Common myeloid progenitor, CD34-positive (primary cell): ENCODE data around the gene RUNX1.

Experiments
- CTCF ChIA-PET: fragments of 350-600 bp; sonication (Branson Sonifier 250); formaldehyde crosslinking; loops from one replicate; lab custom pipeline; 2021; ENCODE audit warnings: antibody characterized with exemption; lab: Charles Lee
- POLR2A ChIA-PET: fragments of 350-600 bp; sonication (Branson Sonifier 250); formaldehyde crosslinking; loops from one replicate; lab custom pipeline; 2021; ENCODE audit warnings: antibody characterized with exemption; lab: Charles Lee
- DNase-seq, 3 donors: peaks; one replicate each; pipeline versions ENCODE4 v3.0.0 to v3.0.0-alpha.2; 2013
- H3K27ac ChIP-seq, 2 experiments: 1 replicate in 1 of 2; 2 replicates in 1 of 2; pipeline ENCODE4 v1.7.0; 2013; ENCODE audit warnings: inconsistent platforms in 2 of 2, low read length in 2 of 2, mild to moderate bottlenecking in 2 of 2, low read depth in 1 of 2, moderate library complexity in 1 of 2; ENCODE audit not compliant: severe bottlenecking in 2 of 2, insufficient read depth in 1 of 2, poor library complexity in 1 of 2
- H3K27me3 ChIP-seq, 5 experiments: replicated peaks in 2 of 5; 1 replicate in 3 of 5; 2 replicates in 2 of 5; pipeline versions ENCODE4 v1.6.1 to v1.7.0; 2013; ENCODE audit warnings: low read length in 4 of 5, mild to moderate bottlenecking in 2 of 5, moderate library complexity in 2 of 5, inconsistent platforms in 1 of 5; ENCODE audit not compliant: insufficient read depth in 5 of 5, control insufficient read depth in 4 of 5
- H3K36me3 ChIP-seq, 4 experiments: 1 replicate in 2 of 4; 2 replicates in 2 of 4; pipeline versions ENCODE4 v1.6.1 to v1.7.0; 2013; ENCODE audit warnings: low read length in 3 of 4, control low read depth in 1 of 4, mild to moderate bottlenecking in 1 of 4; ENCODE audit not compliant: control insufficient read depth in 4 of 4, insufficient read depth in 4 of 4
- H3K4me1 ChIP-seq, 4 experiments: 1 replicate in 3 of 4; 2 replicates in 1 of 4; pipeline versions ENCODE4 v1.6.1 to v1.7.1; 2013; ENCODE audit warnings: low read length in 3 of 4, mild to moderate bottlenecking in 3 of 4, control low read depth in 1 of 4, inconsistent platforms in 1 of 4, moderate library complexity in 1 of 4; ENCODE audit not compliant: control insufficient read depth in 4 of 4, insufficient read depth in 4 of 4; ENCODE audit errors: control extremely low read depth in 1 of 4
- H3K4me3 ChIP-seq, 7 experiments: 1 replicate in 4 of 7; 2 replicates in 3 of 7; pipeline versions ENCODE4 v1.5.1 to v1.7.0; 2013; ENCODE audit warnings: mild to moderate bottlenecking in 7 of 7, low read length in 6 of 7, moderate library complexity in 6 of 7, inconsistent platforms in 2 of 7, low read depth in 2 of 7, control low read depth in 1 of 7; ENCODE audit not compliant: insufficient read depth in 4 of 7, control insufficient read depth in 1 of 7; ENCODE audit errors: extremely low read depth in 1 of 7
- H3K9me3 ChIP-seq, 5 experiments: 1 replicate in 4 of 5; 2 replicates in 1 of 5; pipeline versions ENCODE4 v1.6.1 to v1.7.1; 2013; ENCODE audit warnings: low read length in 4 of 5, mild to moderate bottlenecking in 2 of 5, inconsistent platforms in 1 of 5, low read depth in 1 of 5, moderate library complexity in 1 of 5; ENCODE audit not compliant: control insufficient read depth in 4 of 5, insufficient read depth in 2 of 5; ENCODE audit errors: control extremely low read depth in 1 of 5
- WGBS: methylation state at CpG from one replicate; pipeline ENCODE4 v1.1.5; 2013; ENCODE audit not compliant: insufficient coverage; 5-methylcytosine and 5-hydroxymethylcytosine counted together

Gene RUNX1

DNA sequence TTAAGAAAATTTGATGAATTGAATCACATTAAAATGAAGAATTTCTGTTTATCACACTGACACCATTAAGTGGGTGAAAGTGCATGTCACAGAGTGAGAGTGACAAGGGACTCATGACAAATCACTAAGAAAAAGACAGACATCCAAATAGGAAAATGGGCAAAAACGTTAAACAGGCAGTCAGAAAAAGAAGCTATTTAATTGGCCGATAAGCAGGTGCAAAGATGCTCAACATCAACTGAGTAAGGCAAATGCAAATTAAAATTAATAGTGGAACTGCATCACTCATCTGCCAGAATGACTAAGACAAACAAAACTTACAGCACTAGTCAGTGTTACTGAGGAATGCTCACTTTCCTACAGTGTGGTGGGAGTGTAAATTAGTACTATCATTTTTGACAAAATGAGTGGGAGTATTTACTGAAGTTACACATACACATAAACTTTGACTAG, 39.2 kb upstream of the RUNX1 start:
- WGBS: 100% methylated on average over 2 of the region's 2 CpGs
- DNase-seq: no peak
- Histone ChIP-seq H3K27ac (no peak overlapping the region), H3K27me3 (no peaks in the 10 kb centered on the region), H3K36me3 (no peaks in the 10 kb centered on the region), H3K4me3 (no peak overlapping the region), H3K9me3 (no peaks in the 10 kb centered on the region), H3K4me1 (no peaks in the 10 kb centered on the region)
- CTCF ChIA-PET: interaction anchor here (1.3 kb wide), 1 partner anchor 15 kb away, joined by 3 read pairs; no protein-coding TSS in a partner anchor
- POLR2A ChIA-PET: no interaction called here

DNA sequence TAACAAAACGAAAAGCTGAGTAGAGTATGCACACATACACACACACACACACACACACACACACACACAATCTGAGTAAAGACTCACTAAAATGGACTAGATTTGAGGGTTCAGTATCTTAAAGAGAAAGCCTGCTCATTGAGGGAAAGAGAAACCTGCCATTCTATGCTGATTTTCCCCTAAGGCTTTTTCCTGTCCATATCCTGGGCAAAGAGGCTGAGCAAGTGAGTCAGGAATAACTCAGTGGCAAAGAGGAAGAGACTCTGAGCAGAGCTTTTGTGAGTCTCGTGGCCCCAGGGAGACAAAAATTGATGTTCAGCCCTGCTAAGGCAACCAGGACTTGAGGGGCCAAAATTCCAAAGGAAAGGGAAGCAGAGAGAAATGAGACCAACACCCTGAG, 37.3 kb upstream of the RUNX1 start:
- H3K27ac ChIP-seq: no peak overlapping the region
- DNase-seq: no peak
- H3K9me3 ChIP-seq: no peaks in the 10 kb centered on the region
- 94% methylated on average over 1 of the region's 2 CpGs for WGBS
- ChIA-PET POLR2A (interaction anchor here (0.6 kb wide), 1 partner anchor 89 kb away, joined by 3 read pairs; no protein-coding TSS in a partner anchor), CTCF (no interaction called here)
- no peak overlapping the region for H3K4me3 ChIP-seq
- H3K36me3 ChIP-seq: no peaks in the 10 kb centered on the region
- H3K27me3 ChIP-seq: no peaks in the 10 kb centered on the region
- H3K4me1 ChIP-seq: no peaks in the 10 kb centered on the region

DNA sequence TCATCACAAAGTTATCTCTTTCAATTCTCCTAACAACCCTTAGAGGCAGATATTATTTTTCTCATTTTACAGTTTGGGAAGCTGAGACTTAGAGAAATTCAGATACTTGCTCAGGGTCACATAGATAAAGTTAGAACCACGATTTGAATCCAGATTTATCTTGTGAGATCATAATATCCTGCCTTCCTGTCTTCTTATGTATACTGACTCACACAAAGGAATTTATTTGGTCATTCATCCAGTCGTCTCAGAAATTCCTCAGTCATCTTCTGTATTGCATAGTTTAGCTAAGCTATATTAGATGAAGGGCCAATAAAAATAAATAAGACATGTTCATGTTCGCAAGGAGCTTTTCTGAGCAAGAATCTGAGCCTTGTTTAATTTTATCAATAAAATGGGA, 35.8 kb upstream of the RUNX1 start:
- H3K36me3 ChIP-seq: no peaks in the 10 kb centered on the region
- CTCF ChIA-PET: no interaction called here
- WGBS: 89% methylated on average over 1 of the region's 3 CpGs
- no peak overlapping the region for H3K27ac ChIP-seq
- H3K27me3 ChIP-seq: no peaks in the 10 kb centered on the region
- no peaks in the 10 kb centered on the region for H3K9me3 ChIP-seq
- DNase-seq: no peak
- H3K4me3 ChIP-seq: no peak overlapping the region
- H3K4me1 ChIP-seq: no peaks in the 10 kb centered on the region
- POLR2A ChIA-PET: no interaction called here

DNA sequence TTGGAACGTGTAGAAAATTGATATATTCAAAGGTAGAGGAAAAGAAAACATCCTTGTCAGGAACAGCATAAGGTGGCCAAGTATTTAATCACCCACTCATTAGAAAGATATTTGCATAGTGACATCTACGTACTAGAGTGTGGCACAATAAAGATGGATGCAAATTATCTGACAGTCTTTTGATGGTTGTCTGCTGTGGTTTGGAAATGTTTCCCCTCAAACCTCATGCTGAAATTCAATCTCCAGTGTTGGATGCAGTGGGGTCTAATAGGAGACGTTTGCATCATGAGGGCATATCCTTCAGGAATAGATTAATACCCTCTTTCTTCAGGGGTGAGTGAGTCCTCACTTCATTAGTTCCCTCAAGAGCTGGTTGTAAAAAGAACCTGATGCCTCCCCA, 34.1 kb upstream of the RUNX1 start:
- ChIA-PET POLR2A (no interaction called here), CTCF (no interaction called here)
- Histone ChIP-seq H3K9me3 (no peaks in the 10 kb centered on the region), H3K4me1 (no peaks in the 10 kb centered on the region), H3K36me3 (no peaks in the 10 kb centered on the region), H3K4me3 (no peak overlapping the region), H3K27ac (no peak overlapping the region), H3K27me3 (no peaks in the 10 kb centered on the region)
- 43% methylated on average over 1 of the region's 3 CpGs for WGBS
- DNase-seq: no peak

DNA sequence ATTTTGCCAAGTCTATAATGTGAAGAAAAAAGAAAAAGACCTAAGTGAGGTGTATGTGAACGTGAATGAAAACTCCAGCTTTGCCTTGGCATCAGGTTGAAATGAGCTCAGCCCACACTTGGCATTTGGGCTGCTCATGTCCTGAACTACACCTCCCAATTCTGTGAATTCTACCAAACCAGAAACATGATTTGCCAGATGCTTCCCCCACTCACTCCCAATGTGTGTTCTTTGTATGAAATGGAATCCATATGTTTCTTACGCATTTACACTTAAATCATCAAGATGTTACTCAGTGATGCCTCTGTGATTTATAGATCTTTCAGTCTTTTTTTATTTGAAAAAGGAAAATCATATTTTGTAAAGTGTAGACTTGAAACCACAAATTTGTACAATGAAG, 32.8 kb upstream of the RUNX1 start:
- Histone ChIP-seq H3K36me3 (no peaks in the 10 kb centered on the region), H3K4me3 (no peak overlapping the region), H3K27ac (no peak overlapping the region), H3K27me3 (no peaks in the 10 kb centered on the region), H3K9me3 (no peaks in the 10 kb centered on the region), H3K4me1 (no peaks in the 10 kb centered on the region)
- POLR2A ChIA-PET: no interaction called here
- 100% methylated on average over 1 of the region's 2 CpGs for WGBS
- DNase-seq: no peak
- CTCF ChIA-PET: no interaction called here

DNA sequence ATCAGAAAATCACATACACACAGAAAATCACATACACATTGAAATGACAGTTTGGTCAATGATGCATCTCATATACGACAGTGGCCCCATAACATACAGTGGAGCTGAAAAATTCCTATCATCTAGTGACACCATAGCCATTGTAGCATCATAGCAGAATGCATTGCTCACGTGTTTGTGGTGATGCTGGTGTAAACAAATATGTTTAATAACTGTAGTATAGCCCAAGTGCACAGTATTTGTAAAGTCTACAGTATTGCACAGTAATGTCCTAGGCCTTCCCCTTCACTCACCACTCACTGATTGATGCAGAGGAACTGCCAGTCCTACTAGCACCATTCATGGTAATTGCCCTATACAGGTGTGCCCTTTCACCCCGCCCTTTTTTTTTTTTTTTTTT, 30.1 kb upstream of the RUNX1 start:
- CTCF ChIA-PET: no interaction called here
- no peaks in the 10 kb centered on the region for H3K36me3 ChIP-seq
- peaks cover 0 to 1% (median 0%) of the 10 kb centered on the region in 5 experiments for H3K9me3 ChIP-seq
- H3K4me3 ChIP-seq: no peak overlapping the region
- H3K27ac ChIP-seq: no peak overlapping the region
- no peaks in the 10 kb centered on the region for H3K27me3 ChIP-seq
- H3K4me1 ChIP-seq: no peaks in the 10 kb centered on the region
- no CpG with 5 or more reads among the region's 3 CpGs for WGBS
- DNase-seq: no peak
- POLR2A ChIA-PET: no interaction called here

DNA sequence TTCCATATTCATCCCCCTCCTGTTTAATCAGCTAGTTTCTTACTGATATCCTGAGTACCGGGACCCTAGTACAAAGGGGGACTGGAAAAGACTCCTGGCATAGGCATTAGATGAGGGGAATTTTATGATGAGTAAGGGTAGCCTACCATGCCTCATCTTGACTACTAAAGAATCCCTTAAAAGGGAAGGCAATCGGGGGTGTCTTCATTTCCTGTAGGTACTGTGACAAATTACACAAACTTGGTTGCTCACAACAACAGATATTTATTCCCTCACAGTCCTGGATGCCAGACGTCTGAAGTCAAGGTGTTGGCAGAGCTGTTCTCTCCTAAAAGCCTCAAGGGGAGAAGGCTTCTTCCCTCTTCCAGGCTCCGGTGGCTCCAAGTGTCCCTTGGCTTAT, 28.9 kb upstream of the RUNX1 start:
- WGBS: 94% methylated on average over 2 of the region's 4 CpGs
- CTCF ChIA-PET: no interaction called here
- Histone ChIP-seq H3K4me3 (no peak overlapping the region), H3K36me3 (no peaks in the 10 kb centered on the region), H3K27ac (no peak overlapping the region), H3K4me1 (no peaks in the 10 kb centered on the region), H3K27me3 (no peaks in the 10 kb centered on the region), H3K9me3 (peaks cover 0 to 3% (median 0%) of the 10 kb centered on the region in 5 experiments)
- POLR2A ChIA-PET: no interaction called here
- no peak for DNase-seq
